NOMO-1 treated with dmso at 0.1 percent for 144 hours (cell line): ENCODE data around the gene ZDHHC1.

Experiments
- DNase-seq: peaks from one replicate; lab custom pipeline; 2025; ENCODE audit not compliant: unreplicated experiment; lab: John Stamatoyannopoulos, UW

The ZDHHC1 gene

GRCh38 chr16:67396159-67397035, 19.9 kb downstream of the ZDHHC1 start:
- no peak for DNase-seq

- no peak for DNase-seq
Observed at GRCh38 chr16:67395458-67396158, 20.7 kb downstream of the ZDHHC1 start.

DNA sequence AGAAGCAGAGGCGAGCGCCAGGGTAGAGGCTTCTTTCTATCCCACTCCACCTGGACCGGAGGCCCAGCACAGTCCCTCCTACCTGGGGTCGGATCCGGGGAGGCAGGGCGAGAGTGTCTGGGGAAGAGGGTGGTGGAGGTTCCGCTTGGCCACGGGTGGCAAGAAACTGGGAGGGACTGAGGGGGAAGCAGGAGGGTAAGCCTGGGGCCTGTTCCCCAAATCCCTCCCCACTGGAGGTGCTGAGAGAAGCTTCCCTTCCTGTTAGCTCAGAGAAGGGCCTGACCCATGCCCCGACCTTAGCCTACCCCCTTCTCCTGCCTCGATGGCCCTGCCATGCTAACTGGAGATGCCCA, 21.2 kb downstream of the ZDHHC1 start:
- DNase-seq, result no peak

DNA sequence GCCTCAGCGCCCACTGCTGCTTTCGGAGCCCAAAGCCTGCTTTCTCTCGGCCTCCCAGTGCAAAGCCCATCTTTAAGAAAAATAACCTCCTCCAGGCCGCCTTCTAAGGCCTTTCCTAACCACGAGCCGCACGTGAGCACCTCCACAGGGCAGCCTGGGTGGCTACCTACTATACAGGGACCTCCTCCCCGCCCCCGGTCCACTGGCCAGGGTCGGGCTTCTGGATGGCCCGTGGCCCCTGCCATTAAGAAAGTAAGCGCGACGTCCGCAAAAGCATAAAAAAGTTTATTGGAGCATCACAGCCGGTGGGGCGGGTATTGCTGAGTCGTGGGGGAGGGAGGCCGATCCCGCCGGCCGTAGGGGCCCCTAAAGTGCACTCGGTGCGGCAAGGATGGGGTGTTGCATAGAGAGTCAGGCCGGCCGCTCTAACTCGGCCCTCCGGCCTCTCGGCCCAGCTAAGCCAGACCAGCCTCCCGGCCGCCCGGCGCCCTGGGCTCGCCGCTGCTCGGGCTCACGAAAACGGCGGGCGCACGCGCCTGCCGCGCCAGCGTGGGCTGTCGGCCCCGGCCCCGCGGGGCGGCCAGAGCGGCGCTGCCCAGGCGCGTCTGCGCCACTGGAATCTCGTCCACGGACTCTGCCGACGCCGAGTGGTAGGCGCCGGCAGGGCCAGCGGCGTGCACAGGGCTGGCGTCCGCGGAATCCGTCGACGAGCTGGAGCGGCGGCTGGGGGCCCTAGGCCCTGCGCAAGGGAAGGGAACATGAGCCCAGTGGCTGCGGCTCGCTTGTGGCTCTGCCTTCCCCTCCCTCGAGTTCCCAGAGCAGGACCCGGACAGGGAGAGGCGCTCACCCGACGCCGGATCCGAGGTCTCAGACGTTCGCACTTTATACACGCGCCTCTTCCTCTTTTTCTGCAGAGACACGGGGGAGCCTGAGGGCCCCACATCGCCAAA, 21.8 kb downstream of the ZDHHC1 start:
- DNase-seq, result peak; percentile 71

DNA sequence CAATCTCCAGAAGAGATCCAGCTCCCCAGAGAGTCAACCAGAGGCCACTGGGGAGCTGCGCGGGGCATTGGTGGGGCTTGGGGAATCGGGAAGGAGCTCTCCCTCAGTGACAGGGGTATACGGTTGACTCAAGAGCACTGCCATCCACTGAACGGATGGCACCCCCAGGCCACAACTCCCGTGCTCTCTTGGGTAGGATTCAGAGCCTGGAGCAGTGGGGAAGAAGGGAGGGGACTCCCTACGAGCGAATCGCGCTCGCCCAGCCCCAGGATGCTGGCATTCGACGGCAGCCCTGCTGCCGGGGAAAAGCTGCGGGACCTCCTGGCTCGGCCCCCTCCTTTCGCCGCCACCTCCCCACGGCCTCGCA, 22.5 kb downstream of the ZDHHC1 start:
- no peak for DNase-seq

DNA sequence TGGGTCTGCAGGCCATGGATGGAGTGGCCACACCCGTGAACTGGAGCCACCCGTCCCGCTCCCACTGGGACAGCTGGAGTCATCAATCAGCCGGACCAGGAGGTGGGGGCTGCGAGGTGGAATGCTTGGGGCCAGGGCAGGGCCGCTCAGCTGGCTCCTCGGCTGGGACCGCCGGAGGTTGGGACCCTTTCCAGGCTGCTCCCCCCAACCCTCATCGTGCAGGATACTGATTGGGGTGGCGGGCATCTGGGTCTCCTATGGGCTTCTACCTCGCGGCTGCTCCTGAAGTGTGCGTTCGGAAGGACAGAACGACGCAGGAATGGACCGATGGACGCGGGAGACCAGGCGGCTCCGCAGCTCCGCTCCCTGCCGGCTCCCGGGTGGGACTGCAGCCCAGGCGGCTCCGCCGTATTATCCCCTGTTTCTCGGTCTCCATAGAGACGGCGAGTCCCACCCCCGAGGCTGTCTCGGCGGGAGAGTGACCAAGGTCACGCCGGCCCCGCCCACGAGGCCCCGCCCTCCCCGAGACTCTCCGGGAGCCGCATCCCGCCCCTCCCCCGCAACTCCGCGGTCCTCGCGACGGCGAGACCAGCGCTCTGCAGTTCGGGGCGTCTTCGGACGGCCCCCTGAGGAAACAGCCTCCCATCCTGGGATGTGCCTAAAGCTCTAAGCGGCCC, 23.0 kb downstream of the ZDHHC1 start, which contains the start of gene TPPP3:
Gene TPPP3, minus strand, starts transcription at position 388 of the 677 bp plus-strand sequence. CDS start 2,387 bp downstream, outside the sequence.
- DNase-seq, result peak; percentile 1

- no peak for DNase-seq
Observed at GRCh38 chr16:67392301-67393059, 23.8 kb downstream of the ZDHHC1 start.

DNA sequence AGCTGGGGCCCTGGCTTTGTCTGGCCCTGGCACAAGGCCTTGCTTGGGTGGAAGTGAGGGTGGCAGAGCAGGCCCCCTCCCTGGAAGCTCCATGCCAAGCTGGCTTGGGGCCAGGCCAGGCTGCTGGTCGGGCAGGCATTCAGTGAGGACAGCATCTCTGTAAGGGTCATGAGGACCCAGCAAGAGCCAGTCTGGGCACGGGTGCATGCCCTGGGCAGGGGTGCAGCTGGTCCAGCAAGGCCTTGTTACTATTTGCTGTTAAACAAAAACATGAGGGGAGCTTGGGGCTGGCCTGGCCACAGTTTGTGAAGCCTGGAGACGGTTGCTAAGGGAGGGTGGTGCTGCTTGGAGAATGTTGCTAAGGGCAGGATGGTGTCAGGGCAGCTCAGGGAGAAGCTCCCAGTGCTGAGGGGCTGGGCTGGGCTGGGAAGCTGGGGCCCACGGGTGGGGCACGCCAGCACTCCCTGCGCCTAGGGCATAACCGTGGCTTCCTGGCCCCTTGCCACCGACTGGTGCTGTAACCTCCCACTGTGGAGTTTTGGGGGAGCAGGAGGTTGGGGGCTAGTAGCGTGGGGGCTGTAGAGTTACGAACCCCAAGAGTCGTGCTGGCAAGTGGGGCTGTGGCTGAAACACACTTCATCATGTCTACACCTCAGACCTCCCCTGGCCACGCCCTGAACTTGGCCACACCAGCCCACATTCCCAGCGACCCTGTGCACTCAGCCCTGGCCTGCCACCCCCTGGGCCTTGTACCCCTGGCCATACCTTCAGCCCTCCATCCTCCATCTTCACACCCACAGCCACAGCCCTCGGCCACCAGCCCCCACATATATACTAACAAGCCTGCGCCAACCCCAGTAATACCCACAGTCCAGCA, 24.6 kb downstream of the ZDHHC1 start:
- no peak for DNase-seq

DNA sequence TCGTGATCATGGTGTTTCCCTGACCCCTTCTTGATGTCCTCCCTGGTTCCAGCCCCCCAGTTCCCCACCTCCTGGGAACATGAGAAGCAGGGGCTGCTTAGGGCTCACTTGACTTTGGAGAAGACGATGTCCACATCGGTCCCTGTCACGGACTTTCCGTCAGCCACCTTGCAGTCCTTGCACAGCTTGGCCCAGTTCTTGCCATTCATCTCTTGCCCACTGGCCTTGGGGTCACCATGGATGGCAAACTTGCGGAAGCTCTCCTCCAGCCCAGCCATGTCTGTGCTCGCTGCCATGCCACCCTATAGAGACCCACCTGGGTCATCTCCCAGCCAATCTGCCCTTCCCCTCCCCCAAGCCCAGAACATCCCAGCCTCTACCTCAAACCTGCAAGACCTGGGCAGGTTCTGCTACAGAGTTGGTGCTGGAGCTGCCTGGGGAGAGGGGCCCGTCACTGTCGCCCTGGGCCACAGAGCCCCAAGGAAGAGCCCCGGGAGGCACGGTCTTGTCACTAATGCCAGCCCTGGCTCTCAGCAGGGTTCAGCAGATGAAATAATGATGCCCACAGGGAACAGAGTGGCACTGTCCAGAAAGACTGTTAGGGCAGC, 25.4 kb downstream of the ZDHHC1 start:
- DNase-seq, result no peak

DNA sequence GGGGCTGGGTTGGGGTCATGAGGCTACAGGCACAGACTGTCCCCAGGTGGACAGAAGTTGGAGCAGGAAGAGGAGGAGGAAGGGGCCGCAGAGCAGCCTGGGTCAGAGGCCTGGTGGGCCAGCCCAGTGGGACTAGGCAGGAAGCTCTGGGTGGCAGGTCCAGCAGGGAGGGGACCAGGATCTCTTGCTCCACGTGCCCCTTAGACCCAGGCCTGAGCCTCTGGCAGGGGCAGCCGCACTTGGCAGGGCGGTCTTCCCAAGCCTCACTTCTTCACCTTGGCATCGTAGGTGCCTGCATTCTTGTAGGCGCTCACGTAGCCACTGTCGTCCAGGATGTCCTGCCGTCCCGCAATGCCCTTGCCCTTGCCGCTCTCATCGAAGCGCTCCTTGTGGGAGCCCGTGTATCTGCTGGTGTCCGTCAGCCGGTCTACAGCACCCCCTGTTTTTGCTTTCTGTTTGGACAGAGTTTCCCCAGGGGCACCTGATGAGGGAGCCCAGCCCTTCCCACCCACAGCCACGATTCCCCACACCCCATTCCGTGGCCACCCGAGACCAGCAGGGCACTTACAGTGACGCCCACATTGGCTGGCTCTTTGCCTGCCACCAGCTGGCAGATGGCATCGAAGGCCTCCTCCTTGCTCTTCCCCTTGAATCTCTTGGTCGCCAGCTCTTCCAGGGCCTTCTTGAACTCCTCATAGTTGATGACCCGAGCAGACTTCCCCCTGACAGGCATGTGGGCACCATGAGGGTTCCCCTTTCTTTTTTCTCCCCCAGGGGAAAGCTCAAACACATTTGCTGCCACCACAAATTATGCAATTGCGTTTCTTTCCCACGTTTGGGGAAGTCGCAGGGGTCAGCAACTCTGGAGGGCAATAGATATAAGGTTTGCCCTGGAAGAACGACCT, 26.1 kb downstream of the ZDHHC1 start:
- DNase-seq, result peak; percentile 77

DNA sequence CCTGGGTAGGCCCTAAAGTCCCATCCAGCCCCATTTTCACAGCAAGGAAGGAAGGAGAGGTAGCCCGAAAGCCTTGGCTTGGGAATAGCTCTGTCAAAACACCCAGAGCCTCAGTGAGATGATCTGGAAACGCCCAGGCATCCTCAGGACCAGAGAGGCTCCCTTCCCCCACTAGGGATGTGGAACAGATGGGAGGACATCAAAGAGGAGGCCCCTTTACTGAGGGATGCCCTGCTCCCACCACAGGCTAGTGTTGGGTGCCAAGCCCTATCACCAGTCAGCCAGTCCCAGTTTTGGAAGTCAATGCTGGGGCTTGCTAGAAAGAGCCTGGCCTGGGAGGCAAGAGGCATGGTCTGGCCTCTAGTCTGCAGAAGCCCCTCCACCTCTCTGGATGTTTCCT, 27.7 kb downstream of the ZDHHC1 start:
- DNase-seq, result no peak

GRCh38 chr16:67388191-67388590, 28.1 kb downstream of the ZDHHC1 start:
- DNase-seq, result no peak

GRCh38 chr16:67387479-67388079, 28.7 kb downstream of the ZDHHC1 start:
- DNase-seq, result no peak

DNA sequence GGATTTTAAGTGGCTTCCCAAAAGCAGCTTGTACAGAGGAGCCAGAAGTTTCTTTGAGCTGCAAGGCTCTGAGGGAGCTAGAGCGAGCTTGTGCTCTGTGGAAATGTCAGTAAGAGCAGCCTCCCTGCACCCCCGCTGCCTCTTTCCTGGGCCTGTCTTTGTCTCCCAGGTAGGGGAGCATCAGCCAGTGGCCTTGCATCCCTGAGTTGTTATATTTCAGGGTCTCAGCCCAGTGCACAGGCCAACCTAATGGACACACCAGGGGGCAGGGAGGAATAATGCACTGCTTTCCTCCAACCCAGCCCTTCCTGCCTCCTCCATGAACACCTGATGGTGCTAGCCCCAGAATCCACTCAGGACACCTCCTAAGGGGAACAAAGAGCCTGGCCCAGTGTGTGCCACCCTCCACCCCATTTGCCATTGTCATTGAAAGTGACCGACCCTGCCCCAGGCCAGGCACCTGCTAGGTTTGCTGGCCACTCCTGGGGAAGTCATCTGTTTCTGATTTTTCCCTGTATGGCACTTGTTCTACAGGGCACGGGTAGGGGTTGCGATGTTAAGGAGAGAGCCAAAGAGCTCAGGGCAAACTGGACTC, 29.3 kb downstream of the ZDHHC1 start:
- DNase-seq, result no peak

DNA sequence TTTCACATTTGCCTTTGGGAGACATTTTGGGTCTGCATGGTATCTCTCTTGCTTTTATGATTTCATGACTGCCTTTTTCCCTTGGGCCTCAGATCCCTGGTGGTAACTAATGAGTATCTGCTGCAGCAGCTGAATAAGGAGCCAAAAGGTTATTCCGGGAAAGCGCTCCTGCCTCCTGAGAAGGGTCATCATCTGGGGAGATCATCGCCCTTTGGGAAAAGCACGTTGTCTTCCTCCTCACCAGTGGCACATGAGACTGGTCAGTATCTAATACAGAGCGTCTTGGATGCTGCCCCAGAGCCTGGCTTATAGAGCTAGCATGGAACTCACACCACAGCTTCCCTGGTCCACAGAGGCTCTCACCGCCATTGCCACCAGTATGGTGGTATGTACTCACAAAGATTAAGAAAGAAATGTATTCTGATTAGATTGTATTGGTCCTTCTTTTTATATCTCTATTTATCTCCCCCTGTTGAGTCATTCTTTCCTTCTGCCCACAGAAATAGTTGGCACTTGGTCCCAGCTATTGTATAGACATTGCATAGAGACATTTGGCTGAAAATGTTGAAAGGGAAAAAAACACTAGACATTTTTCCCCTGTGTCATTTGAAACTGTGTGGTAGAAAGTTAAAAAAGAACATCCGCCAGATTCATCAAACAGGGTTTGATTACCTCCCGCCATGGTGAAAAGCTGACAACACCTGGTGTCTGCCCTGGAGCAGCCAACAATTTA, 31.3 kb downstream of the ZDHHC1 start:
- DNase-seq, result no peak

- DNase-seq, result no peak
Observed at GRCh38 chr16:67383284-67383683, 33.0 kb downstream of the ZDHHC1 start.
